Measurements from ENCODE around the gene CNKSR3.

CNKSR3 gene

GRCh38 chr6:154468760-154469159 is 41.7 kb downstream of the CNKSR3 start:
- no peak overlapping the region for H3K27ac ChIP-seq
- no peak for TF ChIP-seq ZFX (IDR thresholded peaks at IDR 0.05)

DNA sequence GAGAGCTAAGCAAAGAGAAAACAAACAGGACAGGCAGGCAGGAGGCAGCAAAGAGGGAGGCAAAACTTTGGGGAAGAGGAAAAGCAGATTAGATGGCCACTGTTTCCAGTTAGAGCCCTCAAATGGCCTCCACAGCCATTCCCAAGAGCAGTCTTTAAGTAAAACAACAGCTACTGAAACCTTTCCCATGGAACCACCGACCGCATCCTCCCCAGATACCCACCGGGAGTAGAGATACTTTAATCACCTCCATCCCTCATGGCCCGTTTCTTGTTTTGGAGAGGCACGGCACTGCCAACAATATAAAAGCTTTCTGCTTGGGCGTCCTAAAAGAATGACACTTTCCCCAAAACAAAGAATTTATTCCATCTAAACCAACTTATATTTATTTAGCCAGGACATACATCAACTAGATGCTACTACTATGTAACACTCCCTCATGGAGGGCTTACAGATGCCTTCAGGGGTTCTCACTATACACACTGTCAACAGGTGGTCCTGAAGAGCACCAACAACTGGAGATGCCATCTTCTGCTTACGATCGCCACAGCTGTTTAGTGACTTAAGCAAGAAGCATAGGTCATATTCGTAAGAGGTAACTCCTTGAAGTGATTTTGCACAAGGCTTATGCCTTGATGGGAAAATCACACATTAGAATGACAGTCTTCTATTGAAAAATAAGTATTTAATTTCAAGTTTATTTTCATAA is 43.4 kb downstream of the CNKSR3 start:
- no peak overlapping the region for H3K27ac ChIP-seq
- no peak for TF ChIP-seq ZFX (IDR thresholded peaks at IDR 0.05)
- no peak for TF ChIP-seq CTCF (conservative IDR thresholded peaks at IDR 0.05)

GRCh38 chr6:154466139-154466538 is 44.3 kb downstream of the CNKSR3 start:
- TF ChIP-seq ZFX (IDR thresholded peaks at IDR 0.05) (no peak), CTCF (conservative IDR thresholded peaks at IDR 0.05) (no peak)
- H3K27ac ChIP-seq: no peak overlapping the region

DNA sequence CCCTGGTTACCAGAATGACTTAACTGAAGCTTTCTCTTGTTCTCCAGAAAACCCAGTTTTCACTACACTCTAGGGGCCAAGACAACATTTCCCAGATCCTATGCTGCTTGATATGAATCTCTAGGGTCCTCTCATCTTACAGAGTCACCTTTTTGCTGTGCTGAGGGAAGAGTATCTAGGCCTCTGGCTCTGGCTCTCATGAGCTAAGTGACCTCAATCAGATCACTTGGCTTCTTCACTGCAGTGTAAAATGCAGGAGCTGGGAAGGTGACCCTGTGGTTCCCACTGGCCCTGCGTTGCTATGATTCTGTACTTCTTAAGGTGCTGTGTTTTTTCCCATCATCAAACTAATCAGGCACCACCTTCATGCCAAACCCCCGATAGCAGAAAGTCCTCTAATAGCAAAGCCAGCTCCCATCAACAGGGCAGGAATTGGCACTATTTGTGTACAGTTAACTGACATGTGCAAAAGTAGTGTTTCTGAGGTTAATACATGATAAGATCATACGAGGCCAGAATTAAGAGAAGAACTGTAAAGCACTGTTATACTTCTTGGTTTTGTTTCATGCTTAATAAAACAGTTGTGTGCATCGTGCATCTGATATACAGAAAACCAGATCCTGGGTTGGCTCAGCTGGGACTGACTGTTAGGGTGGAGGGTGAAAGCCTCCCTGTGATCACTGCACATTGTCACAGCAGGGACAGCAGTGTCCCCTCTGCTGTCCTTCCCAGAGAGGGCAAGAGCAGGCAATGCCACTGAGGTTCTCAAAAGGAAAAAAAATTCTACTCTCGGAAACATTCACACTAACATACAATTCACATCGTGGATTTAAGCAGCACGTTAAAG is 46.7 kb downstream of the CNKSR3 start:
- H3K27ac ChIP-seq: no peak overlapping the region
- TF ChIP-seq ZFX (IDR thresholded peaks at IDR 0.05): no peak
- TF ChIP-seq CTCF (conservative IDR thresholded peaks at IDR 0.05): no peak

GRCh38 chr6:154462425-154462824 is 48.1 kb downstream of the CNKSR3 start:
- no peak for TF ChIP-seq CTCF (conservative IDR thresholded peaks at IDR 0.05)
- TF ChIP-seq ZFX (IDR thresholded peaks at IDR 0.05): no peak

GRCh38 chr6:154461348-154461747 is 49.1 kb downstream of the CNKSR3 start:
- TF ChIP-seq CTCF (conservative IDR thresholded peaks at IDR 0.05): no peak
- TF ChIP-seq ZFX (IDR thresholded peaks at IDR 0.05): no peak
- no peak overlapping the region for H3K27ac ChIP-seq

More at GRCh38 chr6:154462425-154462824, 48.1 kb downstream of the CNKSR3 start:
- no peak overlapping the region for H3K27ac ChIP-seq

DNA sequence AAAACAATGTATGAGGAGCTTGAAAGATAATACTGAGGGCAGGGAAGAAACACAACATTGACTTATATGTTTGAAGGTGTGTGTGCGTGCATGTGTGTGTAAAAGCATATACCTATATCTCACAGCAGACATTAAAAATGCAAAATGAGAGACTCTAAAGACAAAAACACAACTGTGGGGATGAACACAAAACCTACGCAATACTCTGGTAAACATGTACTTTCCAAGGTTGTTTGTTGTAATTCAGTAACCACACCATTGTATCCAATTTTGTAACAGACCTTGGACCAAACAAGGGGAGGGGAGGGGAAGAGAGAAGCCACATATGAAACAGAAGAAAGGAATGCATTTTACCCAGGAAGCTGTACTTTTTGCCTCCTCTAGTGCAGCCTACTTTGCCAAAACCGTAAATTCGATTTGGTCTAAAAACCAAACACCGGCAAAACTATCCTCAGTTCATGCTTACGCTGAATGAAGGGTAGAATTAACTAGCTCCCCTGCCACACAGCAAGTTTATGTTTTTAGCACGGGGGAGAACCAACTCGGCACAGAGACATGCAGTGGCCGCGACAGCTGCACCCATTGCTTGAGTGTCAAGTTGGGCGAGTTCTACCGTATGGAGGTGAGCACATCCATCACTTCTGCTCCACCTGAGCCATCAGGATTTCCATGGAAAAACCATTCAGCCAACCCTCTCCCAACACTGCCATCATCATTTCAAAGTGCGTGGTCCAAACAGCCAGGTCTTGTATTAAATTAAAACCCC is 50.0 kb downstream of the CNKSR3 start:
- H3K27ac ChIP-seq: no peak overlapping the region
- no peak for TF ChIP-seq CTCF (conservative IDR thresholded peaks at IDR 0.05)
- no peak for TF ChIP-seq ZFX (IDR thresholded peaks at IDR 0.05)

All from C4-2B (cell line).